ENCODE results near the gene KMT2E. TPM values are rescaled to one million over a fixed set of nuclear protein-coding genes. Genes with fewer than 3 reads are reported as not detected.

Gene KMT2E
- total and polyA plus RNA-seq, 2 donors (not counting 3 experiments of a cell fraction or from before 2014, with no cell fraction given): 19.0 to 74.8 TPM

DNA sequence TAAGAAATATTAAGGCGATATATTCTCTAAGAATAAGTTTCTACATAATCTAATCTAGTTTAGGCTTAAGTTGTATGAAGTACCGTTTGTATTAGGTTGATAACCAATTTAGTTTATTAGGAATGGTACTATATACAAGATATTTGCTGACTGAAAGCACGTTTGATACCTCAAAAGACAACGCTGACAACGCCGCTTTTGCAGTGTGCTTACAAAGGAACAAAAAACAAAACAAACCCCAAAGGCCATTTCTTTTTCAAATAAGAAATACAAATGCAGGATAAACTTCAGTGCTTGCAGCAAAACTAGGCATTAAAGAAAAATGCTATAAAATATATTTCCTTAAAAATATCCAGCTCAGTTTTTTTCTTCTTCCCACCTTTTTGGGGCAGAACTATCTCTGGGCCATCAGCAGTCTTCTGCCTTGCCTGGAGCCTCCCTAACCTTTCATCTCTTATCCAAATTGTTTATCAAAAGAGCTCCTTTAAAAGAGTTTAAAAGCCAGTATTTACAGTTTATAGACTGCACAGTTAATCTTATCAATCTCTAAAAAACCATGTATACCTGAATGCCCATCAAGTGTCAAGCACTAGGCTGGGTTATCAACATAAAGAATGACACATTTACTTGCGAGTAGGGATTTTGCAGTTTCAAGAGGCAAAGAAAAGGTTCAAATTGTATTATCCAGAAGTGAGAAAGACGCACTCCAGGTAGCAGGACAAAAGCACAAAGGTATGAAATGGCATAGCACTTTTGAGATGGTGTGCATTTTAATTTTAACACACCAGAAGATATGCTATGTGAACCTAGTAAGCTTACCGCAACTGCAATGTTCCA, 4.1 kb upstream of the KMT2E start:
- intact Hi-C loops (cut with micrococcal nuclease) (loop anchor here (5.0 kb wide), 1 partner anchor 477 kb away; no protein-coding TSS in a partner anchor), dilution Hi-C loops (cut with MboI; ENCODE audit: extremely low pct_ligation_motif_present, low sequenced_read_pairs) (no loop called here)
- ChIA-PET POLR2A (interaction anchor here (0.6 to 5.2 kb wide), 7 partner anchors 8 to 549 kb away, joined by 3 to 35 read pairs (median 3); no protein-coding TSS in a partner anchor), CTCF (interaction anchor here (0.7 to 6.8 kb wide), 10 partner anchors 17 to 127 kb away, joined by 3 to 97 read pairs (median 4); no protein-coding TSS in a partner anchor)
- Histone ChIP-seq H3K9me1 (replicated peaks; ENCODE audit: control insufficient read depth, extremely low read depth, insufficient read depth, low read length) (no peaks in the 10 kb centered on the region), H3K27ac (ENCODE audit: insufficient read depth, low read depth, low read length) (peak overlapping the region; percentile 98), H3K4me3 (replicated peaks in 1 of 3; ENCODE audit: insufficient read depth in 1 of 3, low read depth in 1 of 3, low read length in 3 of 3) (peak overlapping the region; percentile 93 to 99 (median 98)), H3K9ac (replicated peaks; ENCODE audit: extremely low read depth, insufficient read depth, low read length) (peak overlapping the region; percentile 99), H3K79me2 (ENCODE audit: control insufficient read depth, insufficient read depth, low read length) (peaks cover 84% of the 10 kb centered on the region), H3K4me2 (ENCODE audit: insufficient read depth, low read length) (peak overlapping the region; percentile 100), H3K9me3 (replicated peaks; ENCODE audit: control insufficient read depth, insufficient read depth, low read length) (no peaks in the 10 kb centered on the region), H3K27me3 (ENCODE audit: control insufficient read depth in 2 of 2, insufficient read depth in 2 of 2, low read length in 2 of 2) (no peaks in the 10 kb centered on the region), H3K36me3 (ENCODE audit: control insufficient read depth in 2 of 2, extremely low read depth in 1 of 2, insufficient read depth in 2 of 2, low read length in 2 of 2) (no peaks in the 10 kb centered on the region), H2AFZ (ENCODE audit: low read depth, low read length) (no peak overlapping the region), H3K4me1 (ENCODE audit: control insufficient read depth, extremely low read depth, insufficient read depth, low read length) (peaks cover 27% of the 10 kb centered on the region), H4K20me1 (replicated peaks; ENCODE audit: control insufficient read depth, extremely low read depth, insufficient read depth, low read length) (peaks cover 3% of the 10 kb centered on the region)
- TF ChIP-seq POLR2A (IDR thresholded peaks at IDR 0.05; ENCODE audit: low read depth, low read length): no peak
- no peak for TF ChIP-seq FOS (IDR thresholded peaks at IDR 0.05; ENCODE audit: borderline replicate concordance, insufficient read depth, low read length)
- no peak for TF ChIP-seq GATA2 (IDR thresholded peaks at IDR 0.05; ENCODE audit: insufficient read depth, insufficient read length, low read depth, low read length)
- TF ChIP-seq MYC (IDR thresholded peaks at IDR 0.05; ENCODE audit: low read depth, low read length): no peak
- TF ChIP-seq JUN (IDR thresholded peaks at IDR 0.05; ENCODE audit: borderline replicate concordance, insufficient read depth, insufficient read length, low read depth): no peak
- TF ChIP-seq, protein P1, sequence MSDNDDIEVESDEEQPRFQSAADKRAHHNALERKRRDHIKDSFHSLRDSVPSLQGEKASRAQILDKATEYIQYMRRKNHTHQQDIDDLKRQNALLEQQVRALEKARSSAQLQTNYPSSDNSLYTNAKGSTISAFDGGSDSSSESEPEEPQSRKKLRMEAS (IDR thresholded peaks at IDR 0.05; ENCODE audit: insufficient read depth, insufficient read length): no peak
- TF ChIP-seq, protein P2, sequence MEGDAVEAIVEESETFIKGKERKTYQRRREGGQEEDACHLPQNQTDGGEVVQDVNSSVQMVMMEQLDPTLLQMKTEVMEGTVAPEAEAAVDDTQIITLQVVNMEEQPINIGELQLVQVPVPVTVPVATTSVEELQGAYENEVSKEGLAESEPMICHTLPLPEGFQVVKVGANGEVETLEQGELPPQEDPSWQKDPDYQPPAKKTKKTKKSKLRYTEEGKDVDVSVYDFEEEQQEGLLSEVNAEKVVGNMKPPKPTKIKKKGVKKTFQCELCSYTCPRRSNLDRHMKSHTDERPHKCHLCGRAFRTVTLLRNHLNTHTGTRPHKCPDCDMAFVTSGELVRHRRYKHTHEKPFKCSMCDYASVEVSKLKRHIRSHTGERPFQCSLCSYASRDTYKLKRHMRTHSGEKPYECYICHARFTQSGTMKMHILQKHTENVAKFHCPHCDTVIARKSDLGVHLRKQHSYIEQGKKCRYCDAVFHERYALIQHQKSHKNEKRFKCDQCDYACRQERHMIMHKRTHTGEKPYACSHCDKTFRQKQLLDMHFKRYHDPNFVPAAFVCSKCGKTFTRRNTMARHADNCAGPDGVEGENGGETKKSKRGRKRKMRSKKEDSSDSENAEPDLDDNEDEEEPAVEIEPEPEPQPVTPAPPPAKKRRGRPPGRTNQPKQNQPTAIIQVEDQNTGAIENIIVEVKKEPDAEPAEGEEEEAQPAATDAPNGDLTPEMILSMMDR (IDR thresholded peaks at IDR 0.05; ENCODE audit: extremely low read depth in 1 of 2, insufficient read depth in 1 of 2, low read depth in 1 of 2, low read length in 2 of 2): no peak
- TF ChIP-seq POLR2AphosphoS5 (IDR thresholded peaks at IDR 0.05; ENCODE audit: insufficient read depth, low read depth, low read length): no peak
- TF ChIP-seq EZH2 (IDR thresholded peaks at IDR 0.05; ENCODE audit: borderline replicate concordance, low read depth, low read length, severe bottlenecking): no peak
- DNase-seq (ENCODE audit: low read depth, low spot score): peak; percentile 45
- no peak for FAIRE-seq
- BruUV-seq (replicated peaks): no TSS peak

Data from endothelial cell of umbilical vein (primary cell).